Activated CD8-positive, alpha-beta memory T cell treated with anti-CD3 and anti-CD28 coated beads, Interleukin-2, amount 50 U/mL, for 24 hours (primary cell): ENCODE results near the gene SLC25A4.

ENCODE experiments used
- DNase-seq: peaks from one replicate; pipeline ENCODE4 v3.0.0-alpha.2; 2020; ENCODE audit errors: extremely low read depth

The SLC25A4 gene

GRCh38 chr4:185119927-185120630 is 23.0 kb upstream of the SLC25A4 start:
- DNase-seq = no peak

- no peak for DNase-seq
These were observed 22.5 kb upstream of the SLC25A4 start for GRCh38 chr4:185120631-185120946.

- no peak for DNase-seq
These were observed 20.3 kb upstream of the SLC25A4 start for GRCh38 chr4:185122681-185123345.

- no peak for DNase-seq
These were observed 19.1 kb upstream of the SLC25A4 start for GRCh38 chr4:185124006-185124405.

GRCh38 chr4:185127021-185127925 is 15.8 kb upstream of the SLC25A4 start:
- DNase-seq = no peak

GRCh38 chr4:185128272-185129119 is 14.6 kb upstream of the SLC25A4 start:
- no peak for DNase-seq

- DNase-seq = no peak
These were observed 8.7 kb upstream of the SLC25A4 start for GRCh38 chr4:185134307-185134869.

GRCh38 chr4:185137233-185137925 is 5.7 kb upstream of the SLC25A4 start:
- no peak for DNase-seq

GRCh38 chr4:185138161-185138560 is 4.9 kb upstream of the SLC25A4 start:
- no peak for DNase-seq

GRCh38 chr4:185139736-185140135 is 3.3 kb upstream of the SLC25A4 start:
- DNase-seq = no peak

GRCh38 chr4:185141777-185142176 is 1.3 kb upstream of the SLC25A4 start:
- DNase-seq = no peak

GRCh38 chr4:185142564-185142911 is 528 bp upstream of the SLC25A4 start:
- DNase-seq = no peak

- DNase-seq = no peak
These were observed 519 bp downstream of the SLC25A4 start for GRCh38 chr4:185143601-185143969.

- DNase-seq = no peak
These were observed 1.7 kb downstream of the SLC25A4 start for GRCh38 chr4:185144601-185145240.

- no peak for DNase-seq
These were observed 2.5 kb downstream of the SLC25A4 start for GRCh38 chr4:185145572-185145971.

- no peak for DNase-seq
These were observed 6.3 kb downstream of the SLC25A4 start for GRCh38 chr4:185149392-185149791.

- DNase-seq = no peak
These were observed 8.2 kb downstream of the SLC25A4 start for GRCh38 chr4:185151296-185151695.

- DNase-seq = no peak
These were observed 22.6 kb downstream of the SLC25A4 start for GRCh38 chr4:185165605-185166063.

- DNase-seq = no peak
These were observed 24.2 kb downstream of the SLC25A4 start for GRCh38 chr4:185167234-185167633.

GRCh38 chr4:185171373-185172071 is 28.5 kb downstream of the SLC25A4 start:
- DNase-seq = no peak
